NK-92 treated with Interleukin-12 subunit alpha and Interleukin-12 subunit beta, amount 100 ng/mL, for 24 hours (cell line): Measurements from ENCODE around the gene ACTR3.

ENCODE experiments used
- DNase-seq: peaks from one replicate; lab custom pipeline; 2025; lab: John Stamatoyannopoulos, UW

ACTR3 gene

GRCh38 chr2:114005110-114005783 lies 115.4 kb downstream of the ACTR3 start:
- no peak for DNase-seq

GRCh38 chr2:114006460-114006859 lies 116.6 kb downstream of the ACTR3 start:
- no peak for DNase-seq

- DNase-seq: no peak
Measured at GRCh38 chr2:114007436-114007835, 117.5 kb downstream of the ACTR3 start.

GRCh38 chr2:114008720-114009119 lies 118.8 kb downstream of the ACTR3 start:
- no peak for DNase-seq

- DNase-seq: no peak
Measured at GRCh38 chr2:114009205-114009944, 119.5 kb downstream of the ACTR3 start.

- no peak for DNase-seq
Measured at GRCh38 chr2:114010001-114010400, 120.1 kb downstream of the ACTR3 start.

DNA sequence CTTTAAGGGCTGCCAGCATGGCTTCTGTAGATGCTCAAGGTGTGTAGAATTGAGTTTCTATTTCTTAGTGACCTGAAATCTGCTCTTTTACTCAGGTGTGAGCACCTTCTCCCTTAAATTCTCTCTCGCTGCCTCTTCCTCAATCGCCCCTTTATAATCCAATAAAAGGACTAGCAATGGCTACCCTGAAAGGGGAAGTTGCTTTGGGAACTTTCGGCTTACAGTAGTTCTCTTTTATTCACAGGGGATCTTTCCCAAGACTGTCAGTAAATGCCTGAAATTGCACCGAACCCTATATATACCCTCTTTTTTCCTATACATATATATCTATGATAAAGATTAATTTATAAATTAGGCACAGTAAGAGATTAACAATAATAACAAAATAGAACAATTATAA lies 121.8 kb downstream of the ACTR3 start:
- DNase-seq: no peak
